Middle frontal gyrus (tissue), 1 donor: Measurements from ENCODE around the gene REXO4.

Experiments used
- DNase-seq: peaks from one replicate; pipeline ENCODE4 v3.0.0-alpha.2; 2015; ENCODE audit warnings: low spot score; ENCODE audit errors: extremely low spot score

REXO4 gene, protein sequence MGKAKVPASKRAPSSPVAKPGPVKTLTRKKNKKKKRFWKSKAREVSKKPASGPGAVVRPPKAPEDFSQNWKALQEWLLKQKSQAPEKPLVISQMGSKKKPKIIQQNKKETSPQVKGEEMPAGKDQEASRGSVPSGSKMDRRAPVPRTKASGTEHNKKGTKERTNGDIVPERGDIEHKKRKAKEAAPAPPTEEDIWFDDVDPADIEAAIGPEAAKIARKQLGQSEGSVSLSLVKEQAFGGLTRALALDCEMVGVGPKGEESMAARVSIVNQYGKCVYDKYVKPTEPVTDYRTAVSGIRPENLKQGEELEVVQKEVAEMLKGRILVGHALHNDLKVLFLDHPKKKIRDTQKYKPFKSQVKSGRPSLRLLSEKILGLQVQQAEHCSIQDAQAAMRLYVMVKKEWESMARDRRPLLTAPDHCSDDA

DNA sequence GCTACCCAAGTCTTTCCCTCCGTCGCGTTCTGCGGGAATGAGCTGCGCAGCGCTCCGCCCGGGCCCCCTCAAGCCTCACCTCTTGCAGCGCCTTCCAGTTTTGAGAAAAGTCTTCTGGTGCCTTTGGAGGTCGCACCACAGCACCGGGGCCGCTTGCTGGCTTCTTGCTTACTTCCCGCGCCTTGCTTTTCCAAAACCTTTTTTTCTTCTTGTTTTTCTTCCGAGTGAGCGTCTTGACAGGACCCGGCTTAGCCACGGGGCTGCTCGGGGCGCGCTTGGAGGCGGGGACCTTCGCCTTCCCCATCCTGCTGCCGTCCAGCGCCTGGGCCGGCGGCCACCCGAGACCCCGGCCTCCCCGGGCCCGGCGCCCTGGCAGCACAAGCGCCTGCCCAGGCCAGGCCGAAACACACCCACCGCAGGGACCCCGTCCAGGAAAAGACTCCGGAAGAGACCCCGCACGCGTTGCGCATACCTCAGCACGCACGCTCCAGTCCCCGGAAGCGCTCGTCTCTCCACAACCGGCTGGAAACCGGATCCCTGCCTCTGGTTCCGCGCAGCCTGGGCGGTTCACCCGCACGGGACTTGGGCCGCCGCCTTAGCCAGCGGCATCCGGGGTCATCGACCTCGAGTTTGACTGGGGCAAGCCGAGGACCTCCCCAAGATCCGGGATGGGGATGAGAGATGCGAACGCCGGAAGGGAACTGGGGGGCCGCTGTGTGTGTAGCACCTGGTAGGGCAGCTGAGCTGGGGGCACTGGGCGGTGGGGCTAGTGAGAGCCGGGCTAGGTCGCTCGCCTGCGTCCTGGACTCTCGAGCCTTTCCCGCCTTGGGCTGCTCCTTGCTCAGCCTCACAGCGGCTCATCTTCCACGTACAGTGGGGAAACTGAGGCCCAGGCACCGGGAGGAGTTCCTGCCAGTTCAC, at the start of gene REXO4:
Gene REXO4 (minus strand): TSS at position 470 of the 921 bp plus-strand sequence. CDS start 166 bp downstream, at position 304.
- peak; percentile 15 for DNase-seq

DNA sequence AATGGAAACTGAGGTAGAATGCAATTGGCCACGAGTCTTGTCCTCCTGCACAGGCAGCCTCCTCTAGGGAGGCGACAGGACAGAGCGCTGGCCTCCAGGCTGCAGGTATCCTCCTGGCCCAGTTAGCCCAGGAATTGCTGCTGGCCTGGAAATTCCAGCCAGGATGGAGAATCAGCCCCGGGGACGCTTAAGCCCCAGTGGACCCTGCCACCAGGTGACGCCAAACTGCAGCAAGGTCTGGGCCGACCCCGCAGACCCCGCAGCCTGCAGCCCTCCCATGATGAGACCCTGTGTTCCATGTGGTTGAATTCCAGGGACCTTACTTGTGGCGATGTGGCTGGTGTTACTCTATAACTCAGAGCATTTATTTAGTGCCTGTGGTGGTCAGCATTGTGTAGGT, 49.3 kb upstream of the REXO4 start:
- no peak for DNase-seq

DNA sequence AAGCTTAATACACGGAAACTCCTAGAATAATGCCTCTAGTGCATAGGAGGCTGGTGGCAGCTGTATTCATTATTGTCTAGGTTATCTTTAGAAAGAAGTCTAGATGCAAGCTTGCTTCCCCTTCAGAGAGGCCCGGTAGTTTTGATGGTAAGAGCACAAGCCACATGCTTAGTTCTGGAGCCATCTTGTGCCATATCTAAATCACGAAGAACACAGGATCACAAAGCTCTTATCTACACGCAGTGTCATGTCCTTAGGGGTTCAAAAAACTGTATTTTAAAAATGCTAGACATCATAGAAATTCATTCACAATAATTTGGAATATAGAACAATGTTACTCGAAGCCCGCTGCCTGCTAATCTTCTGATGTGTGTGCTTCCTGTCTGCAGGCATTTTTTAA, 48.2 kb upstream of the REXO4 start:
- DNase-seq = no peak

DNA sequence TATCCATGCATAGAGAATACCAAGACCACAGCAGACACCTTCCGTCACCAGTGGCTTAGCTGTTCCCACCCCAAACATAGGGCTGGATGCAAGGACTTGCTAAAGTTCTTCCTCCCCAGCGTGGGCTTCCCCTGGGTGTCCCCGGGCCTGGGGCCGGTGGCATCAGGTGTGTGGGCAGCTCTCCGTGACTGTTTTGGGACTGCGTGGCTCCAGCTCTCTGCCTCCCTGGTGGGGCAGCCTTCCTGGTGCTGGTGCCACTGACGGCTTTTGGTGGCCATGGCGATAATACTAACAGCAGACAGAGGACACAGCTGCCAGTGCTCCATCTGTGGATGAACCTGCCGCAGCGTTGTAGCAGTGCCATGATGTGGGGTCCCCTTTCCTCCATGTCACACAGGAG, 46.8 kb upstream of the REXO4 start:
- no peak for DNase-seq

DNA sequence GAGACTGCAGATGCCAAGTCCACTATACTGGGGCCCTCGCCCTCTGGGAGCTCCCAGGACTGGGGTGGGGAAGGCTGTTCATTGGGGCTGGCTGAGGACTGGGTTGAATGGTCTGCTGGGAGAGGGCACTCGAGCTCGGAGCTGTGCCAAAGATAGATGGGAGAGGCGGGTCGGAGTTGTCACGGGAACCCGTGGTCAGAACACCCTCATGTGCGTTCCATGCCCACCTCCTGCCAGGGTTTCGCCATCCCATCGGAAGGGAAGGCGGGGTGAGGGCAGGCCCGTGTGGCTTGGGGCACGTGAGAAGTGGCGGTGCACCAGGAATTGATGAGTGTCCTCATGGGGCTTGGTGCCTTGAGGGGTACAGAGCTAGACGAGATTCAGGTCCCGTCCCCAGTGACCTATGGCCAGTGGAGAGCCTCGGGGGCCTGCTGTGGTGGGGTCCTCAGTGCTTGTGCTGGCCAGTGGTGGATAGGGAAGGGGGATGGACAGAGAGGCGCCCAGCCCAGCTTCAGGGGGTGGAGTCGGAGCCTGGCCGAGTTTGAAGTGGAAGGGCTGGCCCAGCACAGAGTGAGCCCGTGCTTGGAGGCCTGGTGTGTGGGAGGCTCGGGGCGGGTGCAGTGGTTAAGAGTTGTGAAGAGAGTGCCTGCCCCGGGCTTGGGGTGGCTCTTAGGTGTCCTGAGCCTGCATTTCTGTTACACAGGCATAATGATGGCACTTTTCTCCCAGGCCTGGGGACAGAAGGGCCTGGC, 46.2 kb upstream of the REXO4 start:
- DNase-seq = no peak

DNA sequence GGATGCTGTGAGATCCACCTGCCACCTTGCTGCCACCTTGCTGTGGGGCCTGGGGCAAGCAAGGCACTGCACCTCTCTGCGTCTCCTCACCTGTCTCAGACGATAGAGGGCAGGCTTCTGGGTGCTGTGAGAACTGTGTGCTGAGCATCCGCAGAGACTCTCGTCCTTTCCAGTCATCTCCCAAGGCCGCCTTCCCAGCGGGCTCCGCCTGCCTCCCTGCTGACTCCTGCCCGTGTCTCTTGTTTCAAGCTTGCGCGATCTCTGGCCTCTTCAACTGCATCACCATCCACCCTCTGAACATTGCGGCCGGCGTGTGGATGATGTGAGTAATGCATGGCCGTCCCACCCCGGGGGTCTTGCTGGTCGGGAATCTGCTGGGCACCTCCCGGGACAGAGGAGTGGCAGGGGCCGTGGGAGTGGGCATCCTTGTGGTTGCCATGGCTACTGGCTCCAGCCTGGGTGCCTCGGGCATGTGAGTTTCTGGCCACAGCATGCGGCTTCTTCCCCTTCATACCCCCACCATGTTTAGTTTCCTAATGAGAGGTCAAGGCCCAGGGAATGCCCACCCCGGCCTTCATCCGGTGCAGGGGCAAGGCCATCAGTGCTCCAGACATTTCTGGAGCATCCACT, 45.5 kb upstream of the REXO4 start:
- DNase-seq = no peak

DNA sequence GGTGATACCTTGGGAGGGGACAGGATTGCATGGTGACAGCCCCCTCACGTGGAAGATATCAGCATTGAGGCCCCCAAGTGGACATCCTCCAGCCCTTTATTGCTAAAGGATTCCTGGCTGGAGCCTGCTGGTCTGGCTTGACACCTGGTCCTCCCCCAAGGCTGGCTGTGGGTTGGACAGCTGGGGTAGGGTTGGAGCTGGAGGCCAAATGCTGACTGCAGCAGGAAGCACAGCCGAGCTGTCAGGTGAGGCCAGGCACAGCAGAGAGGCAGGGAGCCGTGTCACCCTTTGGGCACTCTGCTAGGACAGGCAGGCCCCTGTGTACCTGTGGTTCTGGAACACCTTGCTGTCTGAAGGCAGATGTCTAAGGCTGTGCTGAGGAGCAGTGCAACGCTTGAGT, 44.2 kb upstream of the REXO4 start:
- DNase-seq = no peak

DNA sequence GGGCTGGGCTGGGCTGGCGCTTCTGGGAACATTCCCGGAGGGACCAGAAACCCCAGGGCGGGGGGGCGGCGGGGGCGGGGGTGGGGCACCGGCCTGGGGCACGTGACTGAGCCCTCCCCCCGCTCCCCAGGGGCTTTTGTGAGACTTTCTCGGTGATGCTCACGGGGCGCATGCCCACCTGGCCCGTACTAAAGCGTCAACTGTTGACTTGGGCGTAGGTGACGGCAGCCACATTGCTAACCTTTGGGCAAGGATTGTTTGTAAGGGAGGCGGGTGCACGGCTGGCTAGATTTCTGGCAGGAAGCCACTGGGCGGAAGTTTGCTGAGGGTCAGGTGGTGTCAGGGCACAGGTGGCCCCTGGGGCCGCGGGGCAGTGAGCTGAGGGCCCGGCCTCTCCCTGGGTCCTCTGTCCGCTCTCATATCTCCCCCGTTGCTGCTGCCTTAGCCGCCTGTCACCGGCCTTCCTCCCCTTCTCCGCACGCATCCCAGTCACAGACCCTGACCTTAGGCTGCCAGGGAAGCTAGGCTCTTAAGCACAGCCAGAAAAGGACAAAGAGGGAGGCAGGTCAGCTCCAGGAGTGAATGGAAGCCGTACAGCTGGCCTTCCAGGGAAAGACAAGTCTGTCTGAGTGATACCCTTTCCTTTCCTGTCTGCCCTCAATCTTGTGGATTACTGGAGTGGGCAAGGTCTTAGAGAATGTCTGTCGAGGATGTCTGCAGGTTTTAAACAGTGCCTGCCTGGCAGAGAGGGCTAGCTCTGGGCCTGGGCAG, 42.8 kb upstream of the REXO4 start:
- DNase-seq = no peak

DNA sequence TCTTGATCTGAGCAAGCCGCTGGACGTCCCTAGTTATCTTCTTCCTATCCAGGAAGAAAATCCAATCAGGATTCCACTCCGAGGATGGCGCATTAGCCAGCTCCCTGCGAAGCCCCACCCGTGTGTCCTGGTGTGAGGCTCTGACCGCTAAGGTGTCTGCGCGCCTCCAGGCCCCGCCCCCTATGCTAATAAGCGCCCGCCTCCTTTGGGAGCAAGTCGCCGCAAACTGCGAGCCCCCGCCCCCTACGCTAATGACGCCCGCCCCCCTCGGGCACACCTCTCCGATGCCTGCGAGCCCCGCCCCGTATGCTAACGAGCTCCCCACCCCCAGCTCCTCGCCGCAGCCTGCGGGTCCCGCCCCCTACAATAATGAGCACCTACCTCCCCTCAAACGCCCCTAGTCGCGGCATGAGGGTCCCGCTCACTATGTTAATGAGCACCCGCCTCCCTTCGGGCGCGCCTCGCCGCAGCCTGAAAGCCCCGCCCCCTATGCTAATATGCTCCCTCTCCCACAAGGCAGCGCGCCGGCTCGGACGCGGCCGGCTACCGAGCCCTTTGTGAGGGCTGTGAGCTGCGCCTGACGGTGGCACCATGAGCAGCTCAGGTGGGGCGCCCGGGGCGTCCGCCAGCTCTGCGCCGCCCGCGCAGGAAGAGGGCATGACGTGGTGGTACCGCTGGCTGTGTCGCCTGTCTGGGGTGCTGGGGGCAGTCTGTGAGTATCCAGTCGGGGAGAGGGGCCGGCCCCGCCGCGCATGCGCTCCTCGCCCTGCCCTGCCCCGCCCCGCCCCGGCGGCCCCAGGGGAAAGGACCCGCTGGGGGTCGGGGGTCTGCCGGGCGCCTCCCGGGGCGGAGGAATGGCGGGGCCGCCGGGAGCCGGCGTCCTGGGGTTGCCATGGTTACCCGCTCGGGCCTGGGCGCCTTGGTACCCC, 41.9 kb upstream of the REXO4 start, which contains the start of gene CACFD1:
Gene CACFD1 (plus strand): TSS at position 503 of the 929 bp plus-strand sequence. CDS start 89 bp downstream, at position 592.
- peak; percentile 83 for DNase-seq

DNA sequence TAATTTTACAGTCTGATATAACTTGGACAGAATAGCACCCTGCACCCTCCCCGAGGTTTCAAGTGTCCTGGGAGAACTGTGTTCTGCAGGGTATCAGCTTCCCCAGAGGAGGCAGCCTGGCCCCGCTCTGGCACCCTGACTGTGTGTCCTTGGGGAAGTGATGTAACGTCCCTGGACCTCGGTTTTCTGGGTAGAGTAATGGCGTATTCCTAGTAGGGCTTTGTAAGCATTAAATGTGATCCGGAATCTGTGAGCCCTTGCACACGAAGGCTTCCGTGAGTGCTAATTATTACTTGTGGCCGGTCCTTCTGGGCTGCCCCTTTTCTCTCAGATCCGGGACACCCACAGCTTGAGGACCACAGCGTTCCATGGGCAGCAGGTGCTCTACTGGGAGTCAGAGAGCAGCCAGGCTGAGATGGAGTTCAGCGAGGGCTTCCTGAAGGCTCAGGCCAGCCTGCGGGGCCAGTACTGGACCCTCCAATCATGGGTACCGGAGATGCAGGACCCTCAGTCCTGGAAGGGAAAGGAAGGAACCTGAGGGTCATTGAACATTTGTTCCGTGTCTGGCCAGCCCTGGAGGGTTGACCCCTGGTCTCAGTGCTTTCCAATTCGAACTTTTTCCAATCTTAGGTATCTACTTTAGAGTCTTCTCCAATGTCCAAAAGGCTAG, 41.0 kb upstream of the REXO4 start:
- DNase-seq = no peak

DNA sequence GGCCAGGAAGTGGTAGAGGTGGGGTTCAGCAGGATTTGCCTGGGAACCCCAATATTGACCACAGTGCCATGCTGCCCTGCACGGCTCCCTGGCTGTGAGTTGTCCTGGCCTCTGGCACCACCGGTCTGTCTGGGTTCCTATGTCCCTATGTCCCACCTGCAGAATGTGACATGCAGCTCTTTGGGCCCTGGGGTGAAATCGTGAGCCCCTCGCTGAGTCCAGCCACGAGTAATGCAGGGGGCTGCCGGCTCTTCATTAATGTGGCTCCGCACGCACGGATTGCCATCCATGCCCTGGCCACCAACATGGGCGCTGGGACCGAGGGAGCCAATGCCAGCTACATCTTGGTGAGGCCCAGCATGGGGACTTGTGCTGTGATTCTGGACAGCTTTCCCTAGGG, 39.9 kb upstream of the REXO4 start:
- no peak for DNase-seq

DNA sequence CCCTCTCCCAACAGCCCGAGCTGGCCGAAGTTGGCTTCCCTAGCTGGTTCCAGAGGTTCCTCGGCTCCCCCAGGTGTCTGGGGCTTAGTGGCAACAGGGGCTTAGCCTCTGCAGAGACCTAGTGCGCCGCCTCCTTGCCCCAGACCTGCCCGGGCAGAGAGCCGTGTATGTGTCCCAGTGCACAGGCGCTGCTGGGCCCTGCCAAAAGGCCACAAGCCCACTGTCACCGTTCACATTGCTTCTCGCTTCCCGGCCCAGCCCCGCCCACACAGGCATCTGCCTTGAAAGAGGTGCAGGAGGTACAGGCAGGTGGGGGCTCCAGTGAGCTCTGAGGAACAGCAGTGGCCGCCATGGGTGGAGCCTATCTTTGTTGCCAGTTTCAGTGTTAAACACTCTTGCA, 39.4 kb upstream of the REXO4 start:
- DNase-seq = no peak

DNA sequence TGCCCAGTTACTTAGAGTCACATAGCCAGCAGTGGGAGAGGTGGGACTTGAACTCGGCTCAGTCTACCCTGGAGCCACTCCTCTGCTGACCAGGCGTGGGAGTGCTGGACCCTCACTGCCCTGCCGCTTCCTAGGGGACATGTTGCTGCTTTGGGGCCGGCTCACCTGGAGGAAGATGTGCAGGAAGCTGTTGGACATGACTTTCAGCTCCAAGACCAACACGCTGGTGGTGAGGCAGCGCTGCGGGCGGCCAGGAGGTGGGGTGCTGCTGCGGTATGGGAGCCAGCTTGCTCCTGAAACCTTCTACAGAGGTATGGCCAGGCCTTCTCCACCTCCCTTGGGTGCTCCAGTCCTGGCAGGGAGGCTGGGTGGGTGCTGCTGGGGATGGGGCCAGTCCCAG, 38.6 kb upstream of the REXO4 start:
- DNase-seq = no peak

DNA sequence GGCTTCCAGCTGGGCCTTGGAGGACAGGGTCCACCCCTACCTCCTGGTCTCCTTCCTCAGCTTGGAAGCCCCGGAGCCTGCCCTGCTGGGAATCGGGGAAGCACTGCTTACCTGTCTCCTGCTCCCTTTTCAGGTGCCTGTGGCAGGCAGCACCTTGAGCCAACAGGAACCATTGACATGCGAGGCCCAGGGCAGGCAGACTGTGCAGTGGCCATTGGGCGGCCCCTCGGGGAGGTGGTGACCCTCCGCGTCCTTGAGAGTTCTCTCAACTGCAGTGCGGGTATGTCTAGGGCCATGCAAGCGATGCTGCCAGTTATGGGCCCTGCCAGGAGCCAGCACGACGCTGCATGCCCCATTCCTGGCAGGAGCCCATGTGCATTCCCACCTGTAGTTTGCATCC, 38.1 kb upstream of the REXO4 start:
- DNase-seq = no peak

DNA sequence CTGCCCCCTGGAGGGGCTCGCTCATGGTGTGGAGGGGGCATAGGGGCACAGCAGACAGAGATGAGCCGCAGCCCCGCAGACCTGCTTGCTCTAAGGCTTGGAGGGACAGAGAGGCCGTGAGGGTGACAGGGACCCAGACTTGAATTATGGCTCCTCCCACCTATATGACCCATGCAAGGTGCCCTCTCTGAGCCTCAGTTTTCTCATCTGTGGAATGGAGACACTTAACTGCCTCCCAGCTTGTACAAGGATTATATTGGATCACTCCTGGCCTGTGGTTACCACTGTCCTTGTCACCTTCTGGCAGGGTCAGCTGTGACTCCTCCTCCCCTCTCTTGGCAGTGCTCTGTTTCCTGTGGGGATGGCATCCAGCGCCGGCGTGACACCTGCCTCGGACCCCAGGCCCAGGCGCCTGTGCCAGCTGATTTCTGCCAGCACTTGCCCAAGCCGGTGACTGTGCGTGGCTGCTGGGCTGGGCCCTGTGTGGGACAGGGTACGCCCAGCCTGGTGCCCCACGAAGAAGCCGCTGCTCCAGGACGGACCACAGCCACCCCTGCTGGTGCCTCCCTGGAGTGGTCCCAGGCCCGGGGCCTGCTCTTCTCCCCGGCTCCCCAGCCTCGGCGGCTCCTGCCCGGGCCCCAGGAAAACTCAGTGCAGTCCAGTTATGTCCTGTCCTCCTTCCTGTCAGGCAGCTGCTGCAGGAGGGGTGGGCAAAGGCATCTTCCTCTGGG, 37.3 kb upstream of the REXO4 start:
- no peak for DNase-seq

DNA sequence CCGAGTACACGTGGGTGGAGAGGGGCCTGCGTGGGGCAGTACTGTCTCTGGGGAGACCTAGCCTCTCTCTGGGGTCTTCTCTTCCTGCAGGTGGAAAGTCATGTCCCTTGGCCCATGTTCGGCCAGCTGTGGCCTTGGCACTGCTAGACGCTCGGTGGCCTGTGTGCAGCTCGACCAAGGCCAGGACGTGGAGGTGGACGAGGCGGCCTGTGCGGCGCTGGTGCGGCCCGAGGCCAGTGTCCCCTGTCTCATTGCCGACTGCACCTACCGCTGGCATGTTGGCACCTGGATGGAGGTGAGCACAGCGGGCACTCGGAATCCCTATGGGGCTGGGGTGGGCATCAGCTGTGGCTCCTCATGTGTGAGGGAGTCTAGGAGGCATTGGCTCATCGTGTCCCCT, 36.5 kb upstream of the REXO4 start:
- DNase-seq = no peak

DNA sequence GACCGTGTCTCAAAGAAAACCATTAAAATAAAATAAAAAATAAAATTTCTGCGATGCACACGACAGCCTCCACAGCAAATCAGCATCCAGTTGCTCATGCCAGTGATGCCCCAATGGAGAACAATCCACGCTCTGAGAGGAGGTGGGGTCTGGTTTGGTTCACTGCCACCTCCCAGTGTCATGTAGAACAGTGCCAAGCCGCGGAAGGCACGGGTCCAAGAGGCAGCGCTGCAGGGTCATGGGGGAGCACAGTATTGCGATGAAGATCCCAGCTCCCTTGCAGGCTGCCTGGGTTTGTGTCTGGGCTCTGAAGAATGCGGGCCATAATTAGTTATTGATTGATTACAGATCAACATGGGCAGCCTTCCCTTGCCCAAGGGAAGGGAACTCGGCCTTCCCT, 35.8 kb upstream of the REXO4 start:
- DNase-seq = no peak

DNA sequence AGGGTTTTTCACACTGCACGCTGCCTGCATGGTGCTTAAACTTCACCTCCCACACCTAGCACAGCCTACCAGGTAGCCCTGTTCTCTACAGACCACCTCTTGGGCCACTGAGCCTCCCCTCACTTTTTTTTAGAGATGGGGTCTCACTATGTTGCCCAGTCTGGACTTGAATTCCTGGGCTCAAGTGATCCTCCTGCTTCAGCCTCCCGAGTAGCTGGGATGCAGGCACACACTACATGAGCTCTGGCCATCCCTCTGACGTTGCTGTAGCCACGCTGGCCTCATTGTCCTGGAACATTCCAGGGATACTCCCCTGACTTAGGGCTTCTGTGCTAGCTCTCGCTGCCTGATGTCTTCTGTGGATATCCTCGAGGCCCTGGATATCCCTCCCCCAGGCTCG, 34.8 kb upstream of the REXO4 start:
- DNase-seq = no peak
